NCI-H1436 (cell line): ENCODE results near the gene CT45A10.
"Not testable (repeated sequence)": the region's sequence is repeated elsewhere in the genome, so short reads cannot be mapped to it uniquely, and the experiment has no call there.

Source experiments
- DNase-seq: peaks from one replicate; lab custom pipeline; 2025; lab: John Stamatoyannopoulos, UW

Gene CT45A10

DNA sequence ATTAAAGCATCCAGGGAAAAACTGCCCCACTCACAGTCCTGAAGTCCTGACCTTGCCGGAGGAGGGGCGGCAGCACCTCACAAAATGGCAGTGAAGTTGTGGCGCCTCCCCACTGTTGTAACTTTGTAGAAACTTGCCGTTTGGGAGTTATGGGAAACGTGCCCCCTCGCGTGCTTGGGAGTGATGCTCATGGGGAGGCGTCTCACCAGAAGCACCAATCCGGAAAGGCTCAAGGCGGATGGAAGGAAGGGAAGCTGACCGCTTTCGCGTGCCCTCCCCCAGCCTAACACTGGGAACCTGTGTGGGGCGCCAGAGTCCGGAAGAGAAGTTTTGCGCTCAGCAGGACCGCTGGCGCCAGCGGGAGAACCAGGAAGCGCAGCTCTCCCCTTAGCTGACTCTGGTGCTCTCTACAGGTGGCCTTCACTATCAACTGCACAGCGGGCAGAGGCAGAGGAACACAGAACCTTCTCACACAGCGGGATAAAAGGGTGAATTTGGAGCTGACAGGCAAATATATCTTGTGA is at the start of gene CT45A10, which contains the start of gene SAGE1:
Gene CT45A10 (minus strand): TSS at position 151 of the 524 bp plus-strand sequence. CDS start 8,100 bp downstream, outside the sequence.
Gene SAGE1 (plus strand): TSS at position 423 of the 524 bp plus-strand sequence. CDS start 2,527 bp downstream, outside the sequence.
- no peak for DNase-seq

DNA sequence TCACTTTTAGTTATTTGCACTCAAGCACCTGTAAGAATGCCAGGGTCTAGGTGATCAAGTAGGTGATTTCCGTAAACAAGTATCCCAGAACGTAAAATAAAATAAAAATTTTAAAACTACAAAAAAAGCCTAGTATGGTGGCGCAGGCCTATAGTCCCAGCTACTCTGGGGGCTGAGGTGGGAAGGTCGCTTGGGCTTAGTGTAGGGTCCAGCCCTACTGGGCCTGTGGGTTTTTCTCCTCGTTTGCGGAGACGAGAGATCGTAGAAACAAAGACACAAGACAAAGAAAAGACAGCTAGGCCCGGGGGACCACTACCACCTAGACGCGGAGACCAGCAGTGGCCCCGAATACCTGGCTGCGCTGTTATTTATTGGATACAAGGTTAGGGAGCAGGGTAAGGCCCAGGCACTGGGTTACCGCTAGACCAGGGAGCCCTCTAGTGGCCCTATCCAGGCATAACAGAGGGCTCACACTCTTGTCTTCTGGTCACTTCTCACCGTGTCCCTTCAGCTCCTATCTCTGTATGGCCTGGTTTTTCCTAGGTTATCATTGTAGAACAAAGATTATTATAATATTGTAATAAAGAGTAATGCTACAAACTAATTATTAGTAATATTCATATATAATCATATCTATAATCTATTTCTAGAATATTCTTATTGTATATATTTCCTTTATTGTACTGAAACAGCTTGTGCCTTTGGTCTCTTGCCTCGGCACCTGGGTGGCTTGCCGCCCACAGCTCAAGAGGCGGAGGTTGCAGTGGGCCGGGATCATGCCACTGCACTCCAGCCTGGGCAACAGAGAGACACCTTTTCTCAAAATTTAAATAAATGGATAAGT is 38.6 kb upstream of the CT45A10 start:
- DNase-seq: peak; percentile 26

- DNase-seq: no peak
These were observed 34.7 kb upstream of the CT45A10 start for GRCh38 chrX:135927897-135928296.

- DNase-seq: no peak
These were observed 30.1 kb upstream of the CT45A10 start for GRCh38 chrX:135923353-135923752.

DNA sequence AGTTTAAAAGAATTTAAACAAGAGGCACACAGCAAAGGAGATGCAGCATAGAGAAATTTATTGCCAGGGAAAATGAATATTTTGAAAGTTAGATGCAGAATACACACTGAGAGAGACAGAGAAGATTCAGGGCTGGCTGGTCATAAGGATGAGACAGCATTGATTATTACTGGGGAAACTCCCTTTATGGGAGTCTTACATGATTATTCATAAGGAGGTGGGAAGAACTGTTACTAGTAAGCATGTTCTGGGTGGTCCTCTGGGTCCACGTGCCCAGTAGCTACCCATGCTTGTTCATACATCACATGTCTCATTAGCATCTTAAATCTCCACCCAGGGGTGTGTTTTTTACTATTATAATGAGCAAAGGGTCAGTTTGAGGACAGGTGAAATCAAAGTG is 27.3 kb upstream of the CT45A10 start:
- not testable (repeated sequence) for DNase-seq

- no peak for DNase-seq
These were observed 21.2 kb upstream of the CT45A10 start for GRCh38 chrX:135914404-135914803.

- no peak for DNase-seq
These were observed 17.0 kb upstream of the CT45A10 start for GRCh38 chrX:135910251-135910650.

GRCh38 chrX:135892781-135893180 is 463 bp downstream of the CT45A10 start:
- DNase-seq: no peak

DNA sequence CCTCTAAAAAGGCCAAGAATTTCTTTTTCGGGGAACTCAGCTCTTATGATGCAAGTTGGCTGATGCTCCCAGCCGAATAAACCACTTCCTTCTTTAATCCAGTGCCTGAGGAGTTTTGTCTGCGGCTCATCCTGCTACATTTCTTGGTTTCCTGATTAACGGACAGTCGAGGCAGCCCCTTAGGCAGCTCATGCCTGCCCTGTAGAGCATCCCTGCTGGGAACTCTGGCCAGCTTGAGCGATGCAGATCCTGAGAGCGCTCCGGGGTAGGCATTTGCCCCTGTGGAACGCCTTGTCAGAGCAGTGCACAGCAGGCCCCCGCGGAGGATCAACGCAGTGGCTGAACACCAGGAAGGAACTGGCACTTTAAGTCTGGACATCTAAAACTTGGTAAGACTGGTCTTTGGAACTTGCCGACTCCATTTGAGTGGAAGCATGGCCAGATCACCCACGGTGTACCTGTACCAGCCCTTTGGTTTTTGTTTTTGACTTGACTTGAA is 3.1 kb downstream of the CT45A10 start:
- no peak for DNase-seq

DNA sequence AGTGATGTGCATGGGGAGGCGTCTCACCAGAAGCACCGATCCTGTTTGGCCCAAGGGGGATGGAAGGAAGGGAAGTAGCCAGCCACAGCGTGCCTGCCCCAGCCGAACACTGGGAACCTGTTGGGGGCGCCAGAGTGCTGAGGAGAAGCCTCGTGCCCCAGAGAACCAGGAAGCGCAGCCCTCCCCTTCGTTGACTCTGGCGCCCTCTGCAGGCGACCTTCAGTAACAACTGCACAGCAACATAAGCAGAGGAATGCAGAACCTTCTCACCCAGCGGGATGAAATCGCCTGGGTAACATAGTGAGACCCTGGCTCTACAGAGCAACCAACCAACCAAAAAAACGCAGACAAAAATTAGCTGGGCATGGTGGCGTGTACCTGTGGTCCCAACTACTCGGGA is 4.3 kb downstream of the CT45A10 start:
- DNase-seq: peak; percentile 9

- DNase-seq: not testable (repeated sequence)
These were observed 5.0 kb downstream of the CT45A10 start for GRCh38 chrX:135888230-135888629.

DNA sequence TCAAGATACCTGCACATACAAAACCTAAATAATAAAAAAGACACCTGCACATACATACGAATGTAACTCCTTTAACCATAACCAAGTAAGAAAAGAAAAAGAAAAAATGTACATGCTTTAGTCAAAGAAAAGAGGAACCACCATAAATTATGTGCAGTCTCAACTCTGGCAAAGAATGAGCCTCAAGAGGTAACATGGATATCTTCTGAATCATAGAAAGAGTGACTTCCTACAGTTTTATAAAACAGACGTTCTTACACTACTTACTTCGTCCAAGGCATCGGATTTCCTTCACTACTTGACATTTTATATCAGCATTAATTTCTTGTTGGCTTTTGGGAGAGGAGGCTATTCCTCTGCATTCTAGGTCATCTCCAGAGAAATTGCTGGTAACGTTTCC is 10.5 kb downstream of the CT45A10 start:
- DNase-seq: not testable (repeated sequence)

DNA sequence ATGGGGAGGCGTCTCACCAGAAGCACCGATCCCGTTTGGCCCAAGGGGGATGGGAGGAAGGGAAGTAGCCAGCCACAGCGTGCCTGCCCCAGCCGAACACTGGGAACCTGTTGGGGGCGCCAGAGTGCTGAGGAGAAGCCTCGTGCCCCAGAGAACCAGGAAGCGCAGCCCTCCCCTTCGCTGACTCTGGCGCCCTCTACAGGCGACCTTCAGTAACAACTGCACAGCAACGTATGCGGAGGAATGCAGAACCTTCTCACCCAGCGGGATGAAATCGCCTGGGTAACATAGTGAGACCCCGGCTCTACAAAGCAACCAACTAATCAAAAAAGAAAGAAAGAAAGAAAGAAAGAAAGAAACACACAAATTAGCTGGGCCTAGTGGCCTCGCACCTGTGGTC is 21.5 kb downstream of the CT45A10 start, which contains the start of gene CT45A9:
Gene CT45A9 (minus strand): TSS at position 101 of the 400 bp plus-strand sequence. CDS start 3,751 bp downstream, outside the sequence.
- not testable (repeated sequence) for DNase-seq

- DNase-seq: not testable (repeated sequence)
These were observed 38.8 kb downstream of the CT45A10 start, which contains the start of gene CT45A8 for GRCh38 chrX:135854438-135854837. TSS of gene CT45A8 (minus strand) at chrX:135854538. CDS start at chrX:135850783, 3,755 bp downstream.

GRCh38 chrX:135837180-135837579 is 56.1 kb downstream of the CT45A10 start, which contains the start of gene CT45A7:
TSS of gene CT45A7 (minus strand) at chrX:135837280. CDS start at chrX:135833533, 3,747 bp downstream.
- not testable (repeated sequence) for DNase-seq
